Activated T-helper 1 cell treated with anti-CD3 and anti-CD28 coated beads, Interleukin-2, amount 50 U/mL, for 16 hours (primary cell): Measurements from ENCODE around the gene EGFR.
A peak's percentile ranks its signal among the peaks of the same experiment; 100 is the strongest.

Source experiments
- DNase-seq, 2 donors: peaks; one replicate each; pipeline ENCODE4 v3.0.0-alpha.2; 2020; ENCODE audit warnings: low read depth in 1 of 2, low spot score in 1 of 2

EGFR gene

DNA sequence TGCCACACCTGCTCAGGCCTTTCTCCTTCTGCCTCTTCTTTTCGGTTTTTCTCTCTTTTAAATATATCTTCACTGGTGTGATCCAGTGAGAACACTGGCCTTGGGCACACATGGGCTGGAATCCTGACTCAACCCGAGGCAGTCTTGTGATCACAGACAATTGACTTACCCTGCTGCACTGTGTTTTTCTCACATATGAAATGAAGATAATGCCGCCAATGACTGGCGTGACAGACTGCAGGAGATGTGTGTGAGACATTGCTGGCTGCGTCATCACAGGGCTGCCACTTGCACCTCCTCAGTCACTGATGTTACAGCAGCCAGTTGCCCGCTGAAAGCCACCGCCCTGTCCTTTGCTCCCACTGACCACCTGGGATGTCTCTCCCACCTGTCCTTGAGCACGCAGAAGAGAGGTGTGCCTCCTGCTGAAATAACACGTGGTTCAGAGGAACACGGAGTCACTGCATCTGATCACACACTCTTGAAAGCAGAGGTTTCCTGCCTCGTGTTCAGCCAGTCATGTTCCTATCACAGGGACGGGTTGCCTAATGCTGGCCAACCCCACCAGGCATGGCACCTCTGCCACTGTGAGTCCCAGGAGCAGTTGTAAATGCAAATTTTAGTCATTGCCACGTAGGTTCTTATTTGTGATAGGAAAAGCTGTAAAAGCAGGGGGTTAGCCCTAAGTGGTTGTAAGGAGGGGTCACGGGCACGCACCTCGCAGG is 221.8 kb downstream of the EGFR start:
- no peak for DNase-seq

DNA sequence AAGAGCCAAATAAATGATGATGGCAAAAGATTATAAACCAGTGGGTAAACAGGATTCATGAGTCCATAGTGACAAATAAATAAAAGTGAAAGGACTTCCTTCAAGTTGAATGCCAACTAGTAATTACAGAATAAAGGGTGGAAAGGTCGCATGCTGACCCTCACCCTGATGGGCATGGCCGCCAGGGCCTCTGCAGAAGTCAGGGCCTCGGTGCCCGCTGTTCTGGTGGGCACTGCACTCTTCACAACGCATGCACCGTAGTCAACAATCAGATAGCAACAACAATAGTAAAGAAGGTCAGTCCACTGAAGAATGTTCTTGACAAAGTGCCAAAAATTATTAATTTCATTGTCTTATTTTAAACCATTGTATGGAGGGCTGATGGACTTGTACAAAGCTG is 223.1 kb downstream of the EGFR start:
- no peak for DNase-seq

DNA sequence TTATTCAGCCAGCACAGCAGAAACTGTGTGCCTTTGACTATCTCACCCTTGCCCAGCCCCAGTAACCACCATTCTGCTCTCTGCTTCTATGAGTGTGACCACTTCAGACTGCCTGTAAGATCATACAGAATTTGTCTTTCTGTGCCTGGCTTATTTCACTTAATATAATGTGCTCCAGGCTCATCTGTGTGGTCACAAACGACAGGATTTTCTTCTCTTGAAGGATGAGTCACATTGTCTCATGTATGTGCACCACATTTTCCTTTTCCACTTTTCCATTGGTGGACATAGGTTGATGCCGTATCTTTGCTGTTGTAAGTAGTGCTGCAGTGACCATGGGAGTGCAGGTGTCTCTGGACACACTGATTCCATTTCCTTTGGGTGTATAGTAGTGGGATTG is 223.8 kb downstream of the EGFR start:
- no peak for DNase-seq

DNA sequence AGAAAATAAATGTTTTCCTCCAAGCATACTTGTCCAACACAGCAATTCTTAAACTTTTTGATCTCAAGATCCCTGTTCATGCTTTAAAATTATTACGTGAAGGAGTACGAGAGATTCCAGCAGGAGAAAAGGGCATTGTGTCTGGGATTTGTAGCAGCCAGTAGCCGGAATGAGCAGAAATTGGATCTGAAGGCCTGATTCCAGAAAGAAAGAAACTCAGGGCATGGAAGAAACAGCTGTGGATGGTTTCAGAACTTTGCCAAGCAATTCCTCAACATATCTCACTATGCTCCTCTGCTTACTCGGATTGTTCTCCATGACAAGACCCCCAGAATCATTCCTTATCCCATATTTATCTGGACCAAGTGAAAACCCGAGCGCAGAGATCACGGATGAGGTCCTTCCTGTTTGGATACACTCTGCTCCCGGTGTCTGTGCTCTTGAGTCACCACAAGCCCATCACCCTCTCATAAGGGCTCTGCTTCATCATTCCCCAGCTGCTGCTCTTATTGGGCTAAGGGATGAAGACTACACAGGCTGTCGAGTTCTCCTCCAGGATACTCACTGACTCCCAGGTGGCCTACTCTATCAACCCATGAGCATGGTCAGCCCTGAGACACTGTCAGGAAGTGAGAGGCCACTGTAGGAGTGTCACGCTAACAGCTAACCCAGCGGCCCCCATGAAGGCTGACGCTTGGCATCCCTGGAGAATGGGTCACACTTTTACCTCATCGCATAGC is 225.4 kb downstream of the EGFR start:
- no peak for DNase-seq

DNA sequence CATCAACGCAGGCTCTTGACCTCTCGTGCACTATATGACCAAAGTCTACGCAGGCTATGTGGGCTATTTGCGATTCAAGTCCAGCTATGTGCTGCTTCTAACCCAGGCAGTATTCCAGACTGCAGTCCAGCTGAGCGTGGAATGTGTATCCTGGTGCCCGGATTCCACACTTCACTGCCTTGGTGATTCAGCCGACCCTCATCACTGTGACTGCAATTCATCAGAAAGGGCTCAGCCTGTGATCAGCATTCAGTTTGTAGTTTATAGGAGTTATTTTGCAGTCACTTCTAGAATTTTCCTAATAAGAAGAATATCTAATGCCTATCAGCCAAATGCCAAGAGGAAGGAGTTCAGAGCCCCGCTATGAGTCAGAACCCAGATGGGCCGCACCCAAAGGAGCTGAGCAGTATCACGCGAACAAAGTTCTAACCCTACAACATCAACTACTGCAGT is 226.5 kb downstream of the EGFR start:
- DNase-seq, result no peak

DNA sequence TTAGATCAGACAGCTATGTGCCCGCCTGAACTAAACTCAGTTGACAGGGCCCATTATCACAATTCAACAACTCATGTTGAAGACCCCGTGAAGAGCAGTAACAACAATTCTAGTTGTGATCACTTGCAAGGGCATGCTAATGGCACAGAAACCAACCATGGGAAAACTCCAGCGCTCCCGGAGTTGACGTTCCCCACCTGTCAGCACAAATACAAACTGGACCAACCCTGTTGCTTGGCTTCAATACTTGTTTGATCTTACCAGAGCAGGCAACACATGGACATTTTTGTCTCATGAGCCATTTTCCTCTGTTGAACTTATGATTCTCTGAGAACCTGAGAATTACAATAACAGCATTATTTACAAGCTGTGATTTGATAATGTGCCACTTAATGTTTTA is 227.4 kb downstream of the EGFR start:
- no peak for DNase-seq

DNA sequence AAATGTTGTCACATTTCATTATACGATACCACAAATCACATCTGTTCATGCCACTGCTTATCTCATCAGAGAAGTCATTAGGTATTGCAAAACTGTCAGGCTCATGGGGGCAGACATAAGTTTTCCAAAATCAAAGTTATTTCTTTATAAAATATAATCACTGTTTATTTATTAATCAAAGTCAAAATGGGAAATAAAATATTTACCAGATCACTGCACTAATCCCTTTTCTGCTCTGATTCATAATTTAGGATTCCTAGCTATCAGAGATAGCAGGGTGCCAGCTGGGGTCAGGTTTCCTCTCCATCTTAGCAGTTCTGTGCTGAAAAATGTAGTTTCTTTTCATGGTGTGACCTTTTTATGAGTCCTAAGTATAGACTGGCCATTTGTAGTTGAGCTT is 228.6 kb downstream of the EGFR start:
- DNase-seq, result no peak

DNA sequence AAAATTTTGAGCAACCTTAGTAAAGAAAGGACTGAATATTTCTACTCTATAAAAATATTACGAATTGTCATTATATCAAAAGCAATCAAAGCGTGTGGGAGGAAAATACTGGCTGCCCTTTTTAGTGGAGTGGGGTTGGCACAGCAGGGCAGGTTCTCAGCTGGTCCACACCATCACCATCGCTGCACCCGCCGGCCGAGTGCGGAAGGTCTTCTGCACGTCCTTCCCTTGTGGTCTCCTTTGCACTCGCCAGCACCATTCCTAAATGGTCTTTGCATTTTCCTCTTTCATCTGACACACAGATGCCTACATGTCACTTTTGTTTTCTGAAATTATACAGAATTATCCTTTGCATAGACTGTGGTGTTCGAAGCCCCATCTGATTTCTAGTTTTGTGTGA is 229.7 kb downstream of the EGFR start:
- no peak for DNase-seq

DNA sequence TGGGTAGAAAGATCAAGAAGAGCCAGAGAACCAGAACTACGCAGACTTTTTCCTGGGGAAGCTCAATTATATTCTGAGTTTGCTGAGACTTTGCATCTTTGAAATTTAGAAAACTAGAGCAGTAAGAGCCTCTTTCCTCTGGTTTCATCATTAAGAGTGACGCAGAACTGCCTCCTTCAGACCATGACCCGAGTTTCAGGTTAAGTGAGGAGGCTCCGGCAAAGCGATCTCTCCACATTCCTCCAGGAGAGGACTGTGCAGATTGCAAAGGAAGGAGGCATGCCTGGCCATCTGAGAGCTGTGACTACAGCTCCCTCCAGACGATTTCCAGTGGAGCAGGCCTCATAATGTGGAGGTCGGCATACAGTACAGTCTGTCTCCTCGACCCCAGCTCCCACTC is 230.5 kb downstream of the EGFR start:
- DNase-seq, result no peak

DNA sequence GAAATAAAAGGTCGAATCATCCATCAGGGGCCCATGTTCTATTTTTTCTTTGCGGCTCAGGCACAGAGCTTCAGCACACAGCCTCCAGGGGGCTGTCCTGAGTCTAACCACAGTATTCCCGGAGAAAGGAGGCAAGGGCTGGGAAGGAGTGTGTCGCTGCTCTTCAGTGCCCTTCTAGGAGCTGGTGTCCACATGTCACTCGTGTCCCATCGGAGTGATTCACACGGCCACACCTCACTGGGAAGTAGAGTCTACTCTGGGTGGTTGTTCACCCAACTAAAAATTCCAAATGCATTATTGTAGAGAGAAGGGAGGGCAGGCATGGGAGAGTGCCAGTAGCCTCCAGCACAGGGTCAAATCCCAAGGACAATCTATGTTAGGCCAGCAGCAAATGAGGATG is 231.5 kb downstream of the EGFR start:
- no peak for DNase-seq

DNA sequence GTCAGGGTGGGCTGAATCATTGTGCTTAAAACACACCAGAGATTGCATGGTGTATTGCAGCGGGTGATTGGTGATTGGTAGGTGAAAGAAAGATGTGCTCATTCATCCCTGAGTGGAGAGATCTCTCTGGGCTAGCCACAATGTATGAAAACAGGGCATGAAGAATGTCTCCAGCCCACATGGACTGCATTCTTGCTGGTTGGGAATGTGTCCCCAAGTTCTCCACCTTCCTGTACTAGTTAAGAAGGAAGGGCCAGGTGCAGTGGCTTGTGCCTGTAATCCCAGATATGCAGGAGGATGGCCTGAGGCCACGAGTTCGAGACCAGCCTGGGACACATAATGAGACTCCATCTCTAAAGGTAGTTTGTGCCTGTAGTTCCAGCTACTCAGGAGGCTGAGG is 232.5 kb downstream of the EGFR start:
- no peak for DNase-seq

DNA sequence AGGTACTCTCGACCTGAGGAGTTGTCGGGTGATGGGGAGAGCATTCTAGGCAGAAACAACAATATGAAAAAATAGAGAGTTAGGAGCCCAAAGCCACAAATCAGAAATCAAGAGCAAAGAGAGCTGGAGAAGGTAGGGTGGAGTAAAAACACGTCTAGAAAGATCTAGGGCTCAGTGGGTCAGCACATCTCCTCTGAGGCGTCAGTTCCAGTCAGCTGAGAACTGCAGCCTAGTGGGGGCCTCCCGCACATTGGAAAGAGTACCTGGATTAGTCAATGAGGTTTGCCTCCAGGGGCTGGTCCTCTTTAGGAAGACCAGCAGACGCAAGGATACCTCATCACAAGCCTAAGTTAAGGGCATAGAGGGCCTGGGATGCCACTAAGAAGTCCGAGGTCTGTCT is 233.1 kb downstream of the EGFR start:
- no peak for DNase-seq

DNA sequence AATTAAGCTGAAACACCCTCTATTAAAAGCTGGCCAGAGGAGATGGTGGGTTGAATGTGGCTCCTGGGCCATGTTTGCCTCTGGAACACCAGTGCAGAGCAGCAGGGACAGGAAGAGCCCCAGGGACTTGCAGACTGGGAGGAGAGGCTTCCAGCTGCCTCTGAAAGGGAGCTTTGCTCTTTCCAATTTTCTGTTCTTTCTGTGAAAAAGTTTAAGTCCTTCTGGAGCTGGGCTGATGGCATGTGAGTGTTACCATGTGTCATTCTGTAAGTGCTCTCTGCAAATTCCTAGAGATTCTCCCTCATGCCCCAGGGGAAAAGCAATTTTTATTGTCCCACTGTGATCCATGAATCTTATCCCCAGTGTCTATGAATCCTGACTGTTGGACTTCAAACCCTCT is 233.6 kb downstream of the EGFR start:
- DNase-seq, result no peak

DNA sequence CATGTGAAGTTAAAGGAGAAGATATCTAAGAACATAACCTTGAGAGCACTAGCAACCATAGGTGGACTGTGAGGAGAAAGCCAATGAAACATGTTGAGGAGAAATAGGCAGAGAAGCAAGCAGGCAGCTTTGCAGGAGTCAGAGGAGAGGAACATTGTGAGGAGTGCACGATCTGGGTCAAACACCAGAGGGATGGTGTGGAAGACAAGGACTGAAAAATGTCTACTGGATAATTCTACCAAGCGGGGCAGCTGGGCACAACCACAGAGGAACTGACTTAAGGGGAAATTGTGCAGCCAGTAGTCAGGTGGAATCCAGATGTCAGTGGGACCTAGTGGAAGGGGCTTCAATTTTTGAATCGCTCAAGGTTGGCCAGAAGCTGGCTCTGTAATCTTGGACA is 234.4 kb downstream of the EGFR start:
- DNase-seq, result no peak

DNA sequence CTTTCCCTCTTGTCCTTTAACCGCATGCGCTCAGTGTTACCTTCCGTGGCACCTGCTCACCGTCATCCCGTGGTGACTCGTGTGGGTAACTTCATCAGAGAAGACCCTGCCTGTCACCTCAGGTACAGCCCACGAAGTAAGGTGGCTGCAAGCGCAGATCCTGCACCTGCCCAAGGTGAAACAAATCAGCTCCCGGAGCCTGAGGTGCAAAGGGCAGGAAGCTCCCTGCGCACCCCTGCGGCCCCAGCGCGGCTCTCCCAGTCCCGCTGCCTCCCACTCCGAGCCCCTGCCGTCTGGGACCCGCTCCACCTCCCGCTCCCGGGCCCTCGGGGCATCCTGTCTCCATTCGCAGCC is 235.4 kb downstream of the EGFR start:
- DNase-seq, result no peak

DNA sequence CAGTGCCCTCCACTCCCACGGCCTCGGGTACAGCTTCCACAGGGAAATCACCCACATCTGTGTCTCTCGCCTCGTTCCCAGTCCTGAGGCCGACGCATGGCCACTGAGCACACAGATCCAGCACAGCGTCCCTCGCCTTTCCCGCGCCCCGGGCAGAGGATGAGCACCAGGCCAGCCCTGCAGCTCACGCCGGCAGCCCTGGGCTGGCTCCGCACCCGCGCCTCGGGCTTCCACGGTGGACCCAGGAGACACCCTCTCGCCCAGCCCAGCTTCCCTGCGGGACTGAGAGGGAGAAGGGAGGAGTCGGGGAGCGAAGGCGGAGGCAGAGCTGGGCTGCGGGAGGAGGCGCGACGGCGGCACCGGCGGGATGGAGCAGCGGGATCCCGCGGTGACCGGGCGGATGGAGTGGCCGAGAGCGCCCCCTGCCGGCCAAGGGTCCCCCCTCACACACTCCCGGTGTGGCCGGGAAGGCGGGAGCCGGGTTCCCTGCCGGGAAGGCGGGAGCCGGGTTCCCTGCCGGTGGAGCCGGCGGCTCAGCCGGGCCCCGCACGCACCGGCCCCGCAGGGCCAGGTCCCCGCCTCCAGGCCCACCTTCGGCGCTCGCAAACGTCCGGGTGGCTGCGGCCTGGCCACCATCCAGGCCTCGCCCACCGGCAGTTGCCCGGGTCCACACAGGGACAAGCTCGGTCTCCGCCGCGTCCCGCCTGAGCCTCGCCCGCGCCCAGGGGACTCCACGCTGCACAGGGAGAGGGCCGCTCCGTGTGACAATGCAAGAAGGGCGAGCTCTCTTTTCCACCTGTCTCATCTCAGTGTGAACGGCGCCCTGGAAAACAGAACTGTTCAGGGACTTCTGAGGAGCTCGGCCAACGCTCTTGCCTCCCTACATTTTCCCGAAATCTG is 236.0 kb downstream of the EGFR start:
- DNase-seq, result peak; percentile 48 to 62

DNA sequence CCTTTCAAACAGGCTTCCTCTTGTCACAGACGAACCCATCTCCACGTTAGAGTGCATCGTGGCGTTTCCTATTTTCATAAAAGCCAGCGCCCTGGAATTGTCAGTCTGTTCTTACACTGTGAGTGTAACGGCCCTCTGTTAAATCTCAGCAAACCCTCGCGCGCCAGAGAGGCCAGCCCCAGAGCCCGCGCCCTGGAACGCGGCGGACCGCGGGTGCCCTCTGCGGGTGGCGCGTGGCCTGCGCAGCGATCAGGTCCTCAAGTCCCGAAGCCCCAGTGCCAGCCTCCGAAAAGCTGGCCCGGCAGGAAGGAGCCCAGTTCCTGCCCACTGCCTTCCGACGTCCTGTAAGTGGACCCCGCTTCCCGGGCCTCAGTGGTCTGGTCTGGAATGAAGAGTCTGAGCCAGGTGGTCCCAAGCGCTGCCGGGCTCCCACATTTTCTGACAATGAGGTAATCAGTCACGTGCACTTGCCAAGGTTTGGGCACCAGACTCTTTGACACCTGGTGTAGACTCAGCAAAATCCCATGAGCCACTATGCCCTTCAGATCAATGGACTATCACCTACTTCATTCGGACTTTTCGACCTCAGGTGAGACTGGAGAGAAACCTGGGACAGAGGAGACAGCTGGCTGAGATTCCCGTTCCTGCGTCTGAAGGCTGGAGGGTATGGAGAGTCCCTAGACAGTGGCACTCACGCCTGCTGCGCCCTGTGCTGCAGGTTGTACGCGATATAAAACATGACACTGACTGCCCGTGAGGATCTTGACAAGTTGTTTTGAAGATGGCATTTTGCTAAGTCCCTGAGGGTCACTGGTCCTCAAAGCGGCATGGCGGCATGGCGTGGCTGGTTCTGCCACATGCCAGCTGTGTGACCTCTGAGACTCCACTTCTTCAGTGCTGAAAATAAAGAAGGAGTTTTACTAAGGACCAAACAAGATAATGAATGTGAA is 237.0 kb downstream of the EGFR start:
- peak; percentile 45 to 61 for DNase-seq

DNA sequence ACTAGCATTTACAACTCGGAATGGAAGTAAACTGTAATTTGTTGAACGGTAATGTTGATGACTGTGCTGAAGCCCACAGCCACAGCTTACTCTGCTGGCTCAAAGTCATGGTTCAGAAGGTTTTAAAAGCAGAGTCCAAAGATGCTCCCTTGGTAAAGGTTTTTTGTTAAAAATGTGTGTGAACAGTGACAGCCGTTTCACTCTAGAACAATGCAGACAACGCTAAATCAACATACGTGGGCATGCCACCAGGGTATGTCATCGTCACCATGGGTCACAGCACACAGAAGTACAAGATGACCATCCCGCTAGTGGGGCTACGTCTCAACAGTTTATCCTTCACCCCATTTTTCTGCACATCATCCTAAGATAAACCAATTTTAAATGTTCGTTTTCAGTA is 239.8 kb downstream of the EGFR start:
- DNase-seq, result no peak

DNA sequence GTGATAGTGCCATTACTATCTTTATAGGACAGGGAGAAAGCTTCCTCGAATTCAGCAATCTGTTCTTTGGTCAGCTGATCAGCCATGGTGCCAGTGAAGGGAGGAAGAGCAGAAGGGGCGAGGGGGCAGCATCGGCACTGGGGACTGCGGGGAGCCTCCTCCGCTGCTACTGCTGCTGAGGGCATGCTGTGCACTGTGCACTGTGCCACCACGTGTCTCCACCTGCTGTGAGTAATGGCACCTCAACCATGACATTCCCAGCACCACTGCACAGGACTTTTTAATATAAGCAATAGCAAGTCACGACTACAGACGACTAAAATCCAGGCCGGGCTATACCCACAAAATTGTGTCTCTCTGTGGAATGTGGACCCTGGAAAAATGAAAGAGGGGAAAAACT is 241.4 kb downstream of the EGFR start:
- no peak for DNase-seq

DNA sequence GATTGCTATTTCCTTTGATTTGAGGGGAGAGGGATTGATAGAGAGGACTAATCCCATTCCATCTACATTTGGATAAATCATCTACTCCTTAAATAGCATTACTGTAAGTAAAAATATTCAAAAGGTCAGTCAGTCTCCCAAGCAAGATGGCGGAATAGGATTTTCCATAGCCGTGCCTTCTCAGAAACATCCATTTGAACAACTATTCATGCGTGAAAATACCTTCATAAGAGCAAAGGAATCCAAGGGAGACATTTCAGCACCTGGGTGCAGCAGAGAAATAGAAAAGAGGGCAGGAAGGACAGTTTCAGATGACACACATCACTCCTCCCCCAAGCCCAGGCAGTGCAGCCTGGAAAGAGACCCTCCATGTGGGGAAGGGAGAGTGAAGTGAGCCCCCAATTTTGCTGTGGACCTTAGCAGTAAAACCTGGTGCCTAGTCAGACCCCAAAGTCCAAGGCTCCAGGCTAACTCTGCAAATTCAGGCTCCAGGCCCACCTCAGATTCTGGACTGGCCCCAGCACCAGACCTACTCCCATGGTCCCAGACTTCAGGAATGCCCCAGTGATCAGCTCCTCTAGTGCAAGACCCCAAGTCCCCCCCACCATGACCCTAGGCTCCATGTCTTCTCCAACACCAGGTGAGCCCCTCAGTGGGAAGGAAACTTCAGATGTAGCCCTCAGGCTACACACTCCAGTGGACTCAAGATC is 242.0 kb downstream of the EGFR start:
- no peak for DNase-seq
